Measurements from ENCODE around the gene UGGT1. TPM values are rescaled to one million over a fixed set of nuclear protein-coding genes. Genes with fewer than 3 reads are reported as not detected.

The UGGT1 gene
- total RNA-seq, 4 donors from 2014 or later, result 43.1 to 66.5 (median 55.3) TPM

GRCh38 chr2:128160616-128161275 lies 69.7 kb downstream of the UGGT1 start:
- no peak for TF ChIP-seq CTCF (IDR thresholded peaks at IDR 0.05; ENCODE audit: low read depth)

- no peak for TF ChIP-seq CTCF (IDR thresholded peaks at IDR 0.05; ENCODE audit: low read depth)
Measured at GRCh38 chr2:128162266-128162665, 71.3 kb downstream of the UGGT1 start.

GRCh38 chr2:128164311-128164710 lies 73.3 kb downstream of the UGGT1 start:
- TF ChIP-seq CTCF (IDR thresholded peaks at IDR 0.05; ENCODE audit: low read depth), result no peak

- TF ChIP-seq CTCF (IDR thresholded peaks at IDR 0.05; ENCODE audit: low read depth), result no peak
Measured at GRCh38 chr2:128166746-128167353, 75.8 kb downstream of the UGGT1 start.

- TF ChIP-seq CTCF (IDR thresholded peaks at IDR 0.05; ENCODE audit: low read depth), result no peak
Measured at GRCh38 chr2:128169094-128169493, 78.1 kb downstream of the UGGT1 start.

GRCh38 chr2:128169497-128169896 lies 78.5 kb downstream of the UGGT1 start:
- no peak for TF ChIP-seq CTCF (IDR thresholded peaks at IDR 0.05; ENCODE audit: low read depth)

GRCh38 chr2:128169933-128170709 lies 79.1 kb downstream of the UGGT1 start:
- TF ChIP-seq CTCF (IDR thresholded peaks at IDR 0.05; ENCODE audit: low read depth), result no peak
